Measurements from ENCODE around the gene ANKS3.

Gene ANKS3

DNA sequence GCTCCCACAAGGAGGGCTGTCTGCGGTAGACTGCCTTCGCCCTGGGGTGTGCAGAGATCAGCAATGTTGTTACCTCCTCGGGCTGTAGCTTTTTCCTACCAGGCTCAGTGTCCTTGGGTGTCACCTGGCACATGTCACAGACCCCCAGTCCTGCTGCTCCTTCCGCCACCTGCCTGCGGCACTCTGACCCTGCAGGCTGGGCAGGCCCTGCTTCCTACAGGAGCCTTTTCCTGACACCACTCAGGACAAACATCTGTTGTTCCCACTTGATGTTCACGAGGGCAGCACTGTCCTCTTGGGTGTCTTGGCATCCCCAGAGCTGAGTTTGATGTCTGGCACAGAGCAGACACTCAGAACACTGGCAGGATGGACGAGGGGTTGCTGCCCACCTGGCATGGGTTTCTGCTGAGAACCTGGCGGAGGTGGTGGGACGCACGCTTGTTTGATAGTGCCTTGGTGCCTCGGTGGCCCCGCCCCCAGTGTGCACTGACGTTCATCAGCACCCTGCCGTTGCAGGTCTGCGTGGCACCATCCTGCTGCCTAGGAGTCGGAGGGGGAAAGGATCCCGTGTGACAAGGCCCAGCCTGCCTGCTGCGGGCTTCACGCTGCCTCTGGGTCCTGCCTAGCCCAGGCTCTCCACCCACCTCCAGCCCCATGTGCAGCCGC, 67.4 kb downstream of the ANKS3 start:
- DNase-seq, result no peak

DNA sequence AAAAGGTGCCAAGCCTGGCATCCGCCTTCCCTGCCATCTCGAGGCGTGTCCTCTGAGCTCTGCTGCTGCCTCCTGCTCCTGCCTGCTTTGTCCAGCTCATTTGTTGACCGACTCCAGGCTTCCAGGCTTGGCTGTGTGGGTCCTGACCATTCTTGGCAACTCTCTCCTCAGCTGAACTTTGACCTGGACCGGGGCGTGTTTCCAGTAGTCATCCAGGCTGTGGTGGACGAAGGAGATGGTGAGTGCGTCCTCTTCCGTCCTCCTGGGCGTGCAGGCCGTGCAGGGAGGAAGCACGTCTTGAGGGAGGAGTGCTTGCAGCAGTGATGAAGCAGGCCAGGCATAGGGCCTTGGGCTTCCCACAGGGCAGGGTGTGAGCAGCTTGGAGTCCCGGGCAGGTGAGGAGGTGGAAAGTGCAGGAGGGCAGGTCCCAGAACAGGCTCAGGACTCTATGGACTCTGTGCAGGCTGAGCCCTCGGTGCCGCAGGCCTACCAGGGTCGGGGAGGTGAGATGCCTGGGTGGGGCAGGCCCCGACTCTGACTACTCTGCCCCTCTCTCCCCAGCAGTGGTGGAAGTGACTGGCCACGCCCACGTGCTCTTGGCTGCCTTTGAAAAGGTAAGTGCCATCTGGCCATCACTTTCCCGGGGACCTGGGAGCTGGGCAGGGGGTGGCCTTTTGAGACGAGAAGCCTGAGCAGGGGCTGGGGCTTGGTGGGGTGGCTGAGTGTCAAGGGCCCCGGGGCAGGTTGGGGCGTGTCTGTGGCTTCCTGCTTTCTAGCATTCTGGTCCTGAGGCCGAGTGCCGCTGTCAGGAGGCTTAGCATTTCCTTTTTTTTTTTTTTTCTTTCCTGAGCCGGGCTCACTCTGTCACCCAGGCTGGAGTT, 69.3 kb downstream of the ANKS3 start:
- peak; percentile 72 to 86 (median 84) for DNase-seq

DNA sequence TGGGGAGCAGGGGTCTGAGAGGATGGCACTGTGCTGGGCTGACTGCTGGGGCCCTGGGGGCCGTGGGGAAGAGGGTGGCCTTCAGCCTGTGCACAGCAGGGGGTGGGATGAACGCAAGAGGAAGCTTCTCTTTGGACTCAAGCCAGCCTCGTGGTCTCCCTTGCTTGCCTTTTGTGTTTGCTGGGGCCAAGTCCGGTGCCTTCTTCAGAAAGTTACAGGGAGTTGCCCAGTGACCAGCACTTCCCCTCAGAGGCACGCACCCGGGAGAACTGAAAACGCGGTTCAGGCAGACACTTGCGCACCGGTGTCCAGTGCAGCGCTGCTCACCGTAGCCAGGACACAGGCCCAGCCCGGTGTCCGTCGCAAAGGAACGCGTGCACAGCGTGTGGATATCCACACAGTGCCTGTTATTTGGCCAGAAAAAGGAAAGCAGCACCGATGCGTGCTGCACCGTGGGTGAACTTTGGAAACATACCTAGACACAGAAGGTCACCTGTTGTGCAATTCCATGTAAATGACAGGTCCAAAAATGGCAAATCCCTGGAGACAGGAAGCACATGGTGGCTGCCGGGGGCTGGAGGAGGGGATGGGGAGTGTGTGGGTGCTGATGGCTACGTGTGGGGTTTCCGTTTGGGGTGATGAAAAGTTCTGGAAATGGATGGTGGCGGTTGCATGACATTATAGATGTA, 70.2 kb downstream of the ANKS3 start:
- DNase-seq, result peak; percentile 94 to 98 (median 96)

DNA sequence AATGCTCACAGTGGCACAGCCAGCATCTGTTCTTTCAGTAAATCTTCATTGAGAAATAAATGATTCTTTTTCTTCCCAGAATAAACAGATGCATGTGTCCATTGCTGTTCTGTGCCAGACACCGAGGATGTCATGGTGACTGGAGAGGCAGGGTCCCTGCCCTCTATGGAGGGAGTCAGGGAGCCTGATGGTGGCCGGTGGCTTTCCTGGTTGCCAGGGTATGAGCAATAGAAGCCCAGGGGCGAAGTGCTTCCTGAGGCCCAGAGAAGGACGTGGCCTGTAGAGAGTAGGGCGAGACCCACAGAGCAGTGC, 70.7 kb downstream of the ANKS3 start:
- DNase-seq, result no peak

DNA sequence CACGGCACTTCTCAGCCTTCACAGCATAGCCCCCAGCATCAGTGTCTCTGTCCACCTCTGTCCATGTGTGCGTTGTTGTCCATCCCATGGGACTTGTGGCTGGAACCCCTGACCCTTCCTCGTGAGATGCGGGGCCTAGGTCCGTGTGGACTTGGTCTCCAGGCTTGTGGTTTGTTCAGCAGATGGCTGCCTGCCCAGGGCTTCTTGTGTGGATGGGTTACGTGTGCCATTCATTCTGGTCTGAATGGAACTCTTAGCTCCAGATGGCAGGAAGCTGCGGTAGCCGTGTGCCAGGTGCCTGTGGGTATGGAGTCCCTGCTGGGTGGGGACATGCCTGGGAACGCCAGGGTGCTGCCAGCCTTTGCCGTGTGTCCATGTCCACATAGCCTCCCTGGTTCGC, 72.4 kb downstream of the ANKS3 start:
- DNase-seq, result peak in 3 of 4 experiments; percentile 15 to 33 (median 21)

DNA sequence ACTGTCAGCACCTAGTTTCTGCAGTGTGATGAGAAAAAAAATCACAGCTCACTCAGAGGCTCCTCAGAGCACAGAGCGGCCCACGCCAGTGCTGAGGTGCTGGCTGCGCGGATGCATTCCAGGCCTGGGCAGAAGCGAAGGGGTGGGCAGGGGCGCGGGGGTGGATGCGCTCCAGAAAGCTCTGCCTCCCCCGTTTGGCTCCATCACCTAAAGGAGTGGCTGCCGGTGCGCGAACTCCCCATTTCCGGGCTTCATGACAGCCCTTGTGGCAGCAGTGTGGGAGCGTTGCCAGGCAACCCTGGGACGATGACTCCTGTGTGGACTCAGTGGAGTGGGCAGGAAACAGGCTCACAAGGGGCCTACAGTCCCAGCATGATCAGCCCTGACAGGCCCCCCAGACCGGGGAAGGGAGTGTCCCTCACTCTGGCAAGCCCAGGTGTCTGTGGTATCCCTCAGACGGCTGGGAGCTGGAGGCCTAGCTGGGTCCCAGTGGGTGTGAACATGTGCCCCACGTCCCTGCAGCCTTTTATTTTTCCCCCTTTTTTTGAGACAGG, 73.5 kb downstream of the ANKS3 start:
- peak; percentile 71 to 87 (median 84) for DNase-seq

DNA sequence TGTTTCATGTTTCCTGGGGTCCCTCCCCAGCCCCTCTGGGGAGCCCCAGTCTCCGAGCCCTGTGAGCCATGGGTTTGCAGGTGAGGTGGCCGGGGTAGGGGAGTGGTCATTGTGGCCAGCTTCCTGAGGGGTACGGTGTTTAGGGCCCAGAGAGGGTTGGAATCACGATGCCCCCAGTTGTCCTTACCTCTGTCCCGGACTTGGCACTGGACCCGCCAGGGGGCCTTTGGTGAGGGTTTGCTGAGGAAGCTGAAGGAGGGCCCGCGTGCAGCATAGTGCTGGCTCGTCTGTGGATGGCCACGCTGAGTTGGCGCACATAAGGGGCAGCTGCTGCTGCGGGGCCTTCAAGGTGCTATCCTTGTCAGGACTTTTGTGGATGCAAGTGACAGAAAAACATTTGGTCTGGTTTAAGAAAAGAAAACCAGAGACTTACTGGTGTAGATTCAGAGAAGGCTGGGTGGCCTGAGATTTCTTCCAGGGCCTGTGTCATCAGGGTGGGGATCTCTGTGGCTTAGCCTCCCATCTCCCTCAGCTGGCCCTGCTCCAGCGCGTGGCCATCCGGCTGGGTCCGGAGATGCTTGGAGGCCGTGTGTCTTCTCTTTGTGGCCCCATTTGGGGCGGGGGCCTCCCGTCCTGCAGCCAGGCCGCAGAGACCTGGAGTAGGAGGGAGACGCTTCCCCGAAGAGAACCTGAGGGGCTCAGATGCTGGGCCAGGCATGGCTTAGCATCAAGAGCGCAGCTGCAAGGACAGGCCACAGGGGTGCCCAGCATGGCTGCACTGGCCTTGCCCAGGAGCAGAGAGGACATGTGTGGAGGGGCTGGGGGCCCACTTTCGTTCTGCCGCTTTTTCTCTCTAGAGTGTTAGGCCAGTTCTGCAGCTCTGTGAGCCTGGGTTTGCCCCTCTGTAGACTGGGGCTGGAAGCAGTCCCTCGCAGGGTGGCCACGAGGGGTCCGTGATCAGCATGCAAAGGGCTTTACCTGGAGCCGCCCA, 74.4 kb downstream of the ANKS3 start:
- DNase-seq, result no peak

DNA sequence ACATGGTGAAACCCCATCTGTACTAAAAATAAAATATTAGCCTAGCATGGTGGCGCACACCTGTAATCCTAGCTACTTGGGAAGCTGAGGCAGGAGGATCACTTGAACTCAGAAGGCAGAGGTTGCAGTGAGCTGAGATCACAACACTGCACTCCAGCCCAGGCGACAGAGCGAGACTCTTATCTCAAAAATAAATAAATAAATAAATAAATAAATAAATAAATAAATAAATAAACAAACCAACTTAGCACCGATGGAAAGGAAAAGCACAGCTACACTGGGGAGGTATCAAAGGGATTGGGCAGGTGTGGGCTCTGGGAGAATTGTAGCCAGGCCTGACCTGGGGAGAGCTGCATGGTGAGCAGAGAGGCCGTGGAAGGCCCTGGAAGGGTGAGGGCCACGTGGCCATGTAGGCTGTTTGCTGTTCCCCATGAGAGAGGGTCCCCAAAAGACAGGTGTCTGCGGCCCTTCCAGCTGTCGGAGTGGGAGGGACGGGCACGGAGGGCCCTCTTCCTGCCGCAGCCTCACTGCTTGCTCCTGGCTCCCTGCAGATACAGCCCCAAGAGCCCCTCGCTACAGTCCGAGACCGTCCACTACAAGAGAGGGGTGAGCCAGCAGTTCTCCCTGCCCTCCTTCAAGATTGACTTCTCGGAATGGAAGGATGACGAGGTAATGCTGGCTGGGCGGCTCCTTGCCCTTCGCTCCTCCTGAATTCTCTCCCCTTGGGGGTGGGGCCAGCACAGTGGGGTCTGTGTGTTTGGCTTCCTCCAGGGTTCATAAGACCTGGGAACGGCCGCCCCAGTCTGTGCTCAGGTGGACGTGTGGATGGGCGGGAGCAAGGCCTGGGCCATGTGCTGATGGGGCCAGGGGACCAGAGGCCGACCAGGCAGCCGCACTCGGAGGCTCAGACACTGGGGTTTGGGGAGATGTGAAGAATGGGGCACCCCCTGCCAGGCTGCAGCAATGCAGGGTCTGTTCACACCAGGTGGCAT, 77.1 kb downstream of the ANKS3 start:
- no peak for DNase-seq

DNA sequence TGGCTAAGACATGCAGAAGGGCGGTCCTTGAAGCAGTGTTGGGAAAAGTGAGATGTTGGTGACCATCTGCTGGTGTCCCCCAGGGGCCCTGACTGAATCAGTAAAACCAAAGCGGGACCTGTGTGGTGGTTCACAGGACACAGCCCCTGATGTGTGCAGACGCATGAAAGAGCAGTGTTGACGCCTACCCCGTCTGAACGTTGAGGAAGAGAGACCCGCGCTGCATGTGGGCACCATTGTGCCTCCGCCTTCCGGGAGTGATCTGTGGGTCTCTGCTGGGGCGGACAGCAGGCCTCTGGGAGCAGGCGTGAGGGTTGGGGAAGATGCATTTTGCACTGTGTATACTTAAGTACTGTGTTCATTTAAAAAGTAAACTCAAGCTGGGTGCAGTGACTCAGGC, 77.8 kb downstream of the ANKS3 start:
- DNase-seq, result no peak

DNA sequence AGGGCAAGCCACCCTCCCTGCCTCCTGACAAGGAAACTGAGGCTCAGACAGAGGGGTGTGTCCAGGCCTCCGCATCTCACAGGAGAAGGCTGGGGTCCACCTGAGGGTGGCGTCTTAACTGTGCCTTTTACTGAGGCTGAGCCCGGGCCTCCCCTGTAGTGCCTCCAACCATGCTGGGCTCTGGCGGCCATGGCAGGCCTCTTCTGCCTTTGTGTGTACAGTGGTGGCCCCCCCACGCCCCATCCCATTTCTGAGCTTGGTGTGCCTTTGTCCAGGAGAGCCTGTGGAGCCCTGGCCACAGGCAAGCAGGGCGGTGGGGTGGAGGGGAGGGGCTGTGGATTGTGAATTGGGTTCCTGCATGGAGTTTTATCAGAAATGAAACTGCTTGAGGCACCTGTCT, 78.3 kb downstream of the ANKS3 start:
- no peak for DNase-seq

DNA sequence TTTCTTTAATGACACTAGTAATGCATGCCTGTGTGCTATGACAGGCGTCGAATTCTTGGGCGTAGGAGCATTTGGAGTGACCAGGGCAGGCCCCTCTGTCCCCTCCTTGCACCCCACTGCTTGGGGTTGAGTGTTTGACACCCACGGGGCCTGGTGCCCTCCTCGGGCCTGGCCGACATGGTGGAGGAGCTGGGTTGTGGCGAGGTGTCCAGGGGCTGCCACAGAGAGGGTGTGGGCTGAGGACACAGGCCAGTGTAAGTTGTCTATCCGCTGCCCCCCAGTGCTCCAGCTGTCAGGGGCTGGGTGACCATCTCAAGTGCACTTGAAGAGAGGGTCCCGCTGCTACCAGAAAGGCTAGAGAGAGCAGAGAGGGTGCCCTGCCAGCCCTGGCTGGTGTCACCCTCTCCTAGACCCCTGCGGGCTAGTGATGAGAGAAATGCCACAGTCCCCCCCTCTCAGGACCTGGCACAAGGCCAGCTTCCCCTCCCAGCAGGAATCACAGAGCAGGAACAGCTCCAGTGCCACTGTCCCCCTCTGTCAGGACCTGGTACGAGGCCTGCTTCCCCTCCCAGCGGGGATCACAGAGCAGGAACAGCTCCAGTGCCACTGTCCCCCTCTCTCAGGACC, 79.0 kb downstream of the ANKS3 start:
- DNase-seq, result no peak

DNA sequence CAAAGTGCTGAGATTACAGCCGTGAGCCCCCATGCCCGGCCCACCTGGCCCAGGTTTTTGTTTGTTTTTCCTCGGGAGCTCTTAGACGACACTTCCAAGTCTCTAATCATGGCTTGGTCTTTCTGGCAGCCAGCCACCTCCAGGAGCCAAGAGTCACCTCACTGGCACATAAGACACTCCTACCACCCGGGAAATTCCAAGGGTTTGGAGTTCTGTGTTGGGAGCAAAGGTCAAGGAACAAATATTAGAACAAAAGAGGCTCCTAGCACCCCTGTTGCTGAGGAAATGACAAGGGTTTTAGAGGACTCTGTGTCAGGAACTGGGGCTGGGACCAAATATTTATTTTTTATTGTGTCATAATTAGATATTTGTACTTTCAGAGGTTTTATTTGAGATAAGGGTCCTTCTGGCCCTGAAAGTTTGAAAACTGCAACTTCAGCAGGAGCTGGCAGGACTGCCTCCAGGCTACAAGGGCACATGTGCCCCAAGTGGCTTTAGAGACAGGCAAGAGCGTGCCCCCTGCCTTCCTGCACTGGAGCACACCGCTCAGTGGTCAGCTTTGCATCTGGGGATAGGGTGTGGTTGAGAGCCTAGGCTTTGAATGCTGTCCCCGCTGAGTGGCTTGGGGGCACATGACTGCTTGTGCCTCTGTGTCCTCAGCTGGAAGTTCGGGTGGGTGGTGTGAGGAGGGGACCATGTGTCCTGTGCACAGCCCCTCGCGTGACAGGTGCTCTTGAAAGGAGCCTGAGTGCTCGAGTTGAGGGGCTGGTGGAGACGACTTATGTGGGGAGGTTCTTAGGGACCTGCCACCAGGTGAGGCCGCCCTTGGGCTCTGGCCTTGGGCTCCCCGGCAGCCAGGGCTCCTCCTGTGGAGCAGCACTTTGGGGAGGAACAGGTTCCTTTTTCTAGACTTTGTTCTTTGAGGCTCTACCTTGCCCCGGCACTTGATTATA, 79.8 kb downstream of the ANKS3 start:
- no peak for DNase-seq

DNA sequence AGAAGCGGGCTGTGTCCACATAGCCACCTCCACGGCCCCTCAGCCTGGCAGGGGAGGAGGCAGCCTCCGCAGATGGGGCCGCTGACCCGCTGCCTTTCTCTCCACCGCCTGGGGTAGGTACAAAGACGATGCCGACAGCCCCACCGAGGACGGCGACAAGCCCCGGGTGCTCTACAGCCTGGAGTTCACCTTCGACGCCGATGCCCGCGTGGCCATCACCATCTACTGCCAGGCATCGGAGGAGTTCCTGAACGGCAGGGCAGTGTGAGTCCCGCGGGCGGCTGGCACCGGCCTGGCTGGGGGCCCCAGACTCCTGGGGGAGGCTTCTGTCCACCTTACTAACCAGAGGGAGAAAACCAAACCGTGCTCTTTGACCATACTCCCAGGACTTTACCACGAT, 81.5 kb downstream of the ANKS3 start:
- DNase-seq, result no peak

DNA sequence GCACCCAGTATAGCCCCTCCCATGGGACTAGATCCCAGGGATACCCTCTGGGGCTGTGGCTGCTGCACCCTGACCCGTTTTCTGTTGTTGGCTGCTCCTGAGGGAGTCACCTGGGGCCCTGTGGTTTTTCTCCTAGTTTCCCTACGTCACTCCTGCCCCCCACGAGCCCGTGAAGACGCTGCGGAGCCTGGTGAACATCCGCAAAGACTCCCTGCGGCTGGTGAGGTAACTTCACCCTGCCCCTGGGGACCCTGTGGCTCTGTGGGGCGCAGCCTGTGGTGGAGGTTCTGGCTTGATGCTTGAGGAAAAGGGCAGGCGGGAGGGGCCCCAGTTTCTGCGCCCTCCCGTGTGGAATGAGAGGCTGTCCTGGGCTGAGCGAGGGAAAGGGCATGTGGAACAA, 82.2 kb downstream of the ANKS3 start:
- DNase-seq, result no peak

DNA sequence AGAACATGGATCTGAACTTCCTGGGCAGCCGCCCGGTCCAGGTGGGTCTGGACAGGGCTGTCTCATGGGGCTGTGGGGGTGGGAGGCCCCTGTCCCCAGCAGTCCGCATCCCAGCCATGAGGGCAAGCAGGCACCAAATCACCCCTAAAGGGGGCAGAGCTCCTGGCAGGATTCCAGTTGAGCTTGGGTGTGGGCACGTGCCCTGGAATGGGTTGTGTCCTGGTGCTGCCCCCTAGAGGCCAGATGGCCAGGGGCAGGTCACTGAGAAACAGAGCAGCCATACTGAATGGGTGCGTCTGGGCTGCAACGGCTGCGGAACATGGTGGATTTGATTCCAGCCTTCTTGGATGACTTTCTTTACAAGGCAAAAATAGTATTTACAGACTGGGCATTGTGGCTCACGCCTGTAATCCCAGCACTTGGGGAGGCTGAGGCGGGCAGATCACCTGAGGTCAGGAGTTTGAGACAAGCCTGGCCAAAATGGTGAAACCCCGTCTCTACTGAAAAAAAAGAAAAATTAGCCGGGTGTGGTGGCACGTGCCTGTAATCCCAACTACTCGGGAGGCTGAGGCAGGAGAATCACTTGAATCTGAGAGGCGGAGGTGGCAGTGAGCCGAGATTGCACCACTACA, 83.5 kb downstream of the ANKS3 start:
- peak; percentile 86 to 91 (median 86) for DNase-seq

DNA sequence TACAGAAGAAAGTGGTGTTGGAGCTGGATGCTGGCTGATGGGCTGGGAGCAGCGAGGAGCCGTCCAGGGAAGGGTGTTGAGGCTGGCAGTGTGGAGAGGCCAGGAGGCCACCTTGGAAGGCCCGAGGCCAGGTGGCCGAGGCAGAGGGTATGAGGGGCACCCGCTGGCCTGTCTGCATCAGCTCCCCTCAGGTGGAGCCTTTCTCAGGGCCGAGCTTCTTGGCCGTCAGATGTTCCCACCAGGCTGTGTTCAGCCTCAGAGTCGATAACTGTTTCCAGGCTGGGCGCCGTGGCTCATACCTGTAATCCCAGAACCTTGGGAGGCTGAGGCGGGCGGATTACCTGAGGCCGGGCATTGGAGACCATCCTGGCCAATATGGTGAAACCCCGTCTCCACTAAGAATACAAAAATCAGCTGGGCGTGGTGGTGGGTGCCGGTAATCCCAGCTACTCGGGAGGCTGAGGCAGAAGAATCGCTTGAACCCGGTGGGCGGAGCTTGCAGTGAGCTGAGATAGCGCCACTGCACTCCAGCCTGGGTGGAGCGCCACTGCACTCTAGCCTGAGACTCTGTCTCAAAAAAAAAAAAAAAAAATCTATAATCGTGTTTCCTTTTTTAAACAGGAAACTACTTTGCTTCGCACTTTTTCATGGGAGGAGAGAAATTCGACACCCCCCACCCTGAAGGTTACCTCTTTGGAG, 84.2 kb downstream of the ANKS3 start:
- DNase-seq, result peak in 2 of 4 experiments; percentile 18 to 28

DNA sequence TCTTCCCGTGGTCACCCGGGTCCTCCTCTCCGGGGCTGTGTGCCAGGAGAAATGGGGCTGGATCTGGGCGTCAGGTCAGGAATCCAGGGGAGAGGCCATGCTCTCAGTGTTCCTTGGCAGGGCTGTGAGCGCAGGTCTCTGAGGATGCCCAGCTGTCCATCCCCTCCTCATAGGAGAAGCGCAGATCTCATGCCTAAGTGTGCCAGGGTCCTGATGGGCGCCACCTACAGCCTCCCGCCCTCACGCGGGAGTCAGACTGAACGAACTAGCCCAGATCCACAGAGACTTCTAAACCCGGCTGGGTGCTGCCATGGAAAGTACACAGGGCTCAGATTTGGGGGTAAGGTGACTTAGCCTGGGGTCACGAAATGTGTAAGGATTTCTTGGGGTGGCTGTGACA, 85.2 kb downstream of the ANKS3 start:
- DNase-seq, result no peak

DNA sequence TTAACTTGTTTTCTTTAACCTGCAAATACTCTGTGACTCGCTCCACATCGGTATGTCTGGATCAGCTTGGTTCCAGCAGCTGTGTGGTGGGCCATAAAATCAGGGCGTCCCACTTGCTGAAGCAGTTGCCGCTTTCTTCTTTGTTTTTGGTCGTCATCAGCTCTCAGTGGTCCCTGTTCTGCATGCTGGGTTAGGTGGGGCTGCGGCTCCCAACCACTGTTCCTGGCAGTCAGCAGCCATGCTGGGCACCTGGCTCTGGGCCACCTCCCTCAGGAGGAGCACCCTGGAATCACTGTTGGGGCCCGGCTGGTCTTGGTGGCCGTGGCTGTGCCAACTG, 86.5 kb downstream of the ANKS3 start:
- DNase-seq, result no peak
